Measurements from ENCODE around the gene UBR3. TPM values are rescaled to one million over a fixed set of nuclear protein-coding genes. Genes with fewer than 3 reads are reported as not detected.
"Not testable (repeated sequence)": the region's sequence is repeated elsewhere in the genome, so short reads cannot be mapped to it uniquely, and the experiment has no call there.

UBR3 gene
- total and polyA plus RNA-seq, 2 donors, result 19.7 to 172 TPM

- not testable (repeated sequence) for H3K27ac ChIP-seq (ENCODE audit: low read depth); DNase-seq (ENCODE audit: extremely low spot score); H3K4me3 ChIP-seq (ENCODE audit: low read depth, low read length); H3K36me3 ChIP-seq (ENCODE audit: insufficient read depth); H3K4me1 ChIP-seq (ENCODE audit: insufficient read depth)
- 94% methylated on average over 5 of the region's 5 CpGs for WGBS
Observed at GRCh38 chr2:169957219-169957618, 130.0 kb downstream of the UBR3 start.

- no peak overlapping the region for H3K4me3 ChIP-seq (ENCODE audit: low read depth, low read length)
- 81% methylated on average over 4 of the region's 4 CpGs for WGBS
- no peak overlapping the region for H3K27ac ChIP-seq (ENCODE audit: low read depth)
- no peaks in the 10 kb centered on the region for H3K4me1 ChIP-seq (ENCODE audit: insufficient read depth)
- DNase-seq (ENCODE audit: extremely low spot score), result no peak
- H3K36me3 ChIP-seq (ENCODE audit: insufficient read depth), result peaks cover 6% of the 10 kb centered on the region
Observed at GRCh38 chr2:169961911-169962310, 134.7 kb downstream of the UBR3 start.

- Histone ChIP-seq H3K36me3 (ENCODE audit: insufficient read depth) (peaks cover 5% of the 10 kb centered on the region), H3K4me3 (ENCODE audit: low read depth, low read length) (no peak overlapping the region), H3K27ac (ENCODE audit: low read depth) (no peak overlapping the region), H3K4me1 (ENCODE audit: insufficient read depth) (no peaks in the 10 kb centered on the region)
- DNase-seq (ENCODE audit: extremely low spot score), result no peak
Observed at GRCh38 chr2:169963786-169964185, 136.5 kb downstream of the UBR3 start.

GRCh38 chr2:169964740-169965139, 137.5 kb downstream of the UBR3 start:
- WGBS, result 36% methylated on average over 2 of the region's 2 CpGs
- peaks cover 3% of the 10 kb centered on the region for H3K36me3 ChIP-seq (ENCODE audit: insufficient read depth)
- no peak overlapping the region for H3K27ac ChIP-seq (ENCODE audit: low read depth)
- H3K4me3 ChIP-seq (ENCODE audit: low read depth, low read length), result no peak overlapping the region
- DNase-seq (ENCODE audit: extremely low spot score), result no peak
- no peaks in the 10 kb centered on the region for H3K4me1 ChIP-seq (ENCODE audit: insufficient read depth)

- H3K36me3 ChIP-seq (ENCODE audit: insufficient read depth), result peaks cover 2% of the 10 kb centered on the region
- WGBS, result 95% methylated on average over 2 of the region's 2 CpGs
- no peak overlapping the region for H3K27ac ChIP-seq (ENCODE audit: low read depth)
- H3K4me1 ChIP-seq (ENCODE audit: insufficient read depth), result no peaks in the 10 kb centered on the region
- DNase-seq (ENCODE audit: extremely low spot score), result no peak
- H3K4me3 ChIP-seq (ENCODE audit: low read depth, low read length), result no peak overlapping the region
Observed at GRCh38 chr2:169965495-169965894, 138.2 kb downstream of the UBR3 start.

- no peaks in the 10 kb centered on the region for H3K36me3 ChIP-seq (ENCODE audit: insufficient read depth)
Observed at GRCh38 chr2:169966454-169966853, 139.2 kb downstream of the UBR3 start.

GRCh38 chr2:169968743-169969142, 141.5 kb downstream of the UBR3 start:
- no peaks in the 10 kb centered on the region for H3K36me3 ChIP-seq (ENCODE audit: insufficient read depth)
- DNase-seq (ENCODE audit: extremely low spot score), result no peak
- H3K4me1 ChIP-seq (ENCODE audit: insufficient read depth), result no peaks in the 10 kb centered on the region
- H3K27ac ChIP-seq (ENCODE audit: low read depth), result no peak overlapping the region
- no peak overlapping the region for H3K4me3 ChIP-seq (ENCODE audit: low read depth, low read length)

More at GRCh38 chr2:169966454-169966853, 139.2 kb downstream of the UBR3 start:
- WGBS, result 61% methylated on average over 4 of the region's 4 CpGs
- Histone ChIP-seq H3K27ac (ENCODE audit: low read depth) (no peak overlapping the region), H3K4me1 (ENCODE audit: insufficient read depth) (no peaks in the 10 kb centered on the region), H3K4me3 (ENCODE audit: low read depth, low read length) (no peak overlapping the region)
- DNase-seq (ENCODE audit: extremely low spot score), result no peak

- H3K4me3 ChIP-seq (ENCODE audit: low read depth, low read length), result no peak overlapping the region
- 92% methylated on average over 3 of the region's 3 CpGs for WGBS
- DNase-seq (ENCODE audit: extremely low spot score), result no peak
- H3K27ac ChIP-seq (ENCODE audit: low read depth), result no peak overlapping the region
- no peaks in the 10 kb centered on the region for H3K4me1 ChIP-seq (ENCODE audit: insufficient read depth)
- H3K36me3 ChIP-seq (ENCODE audit: insufficient read depth), result peaks cover 2% of the 10 kb centered on the region
Observed at GRCh38 chr2:169975221-169975620, 148.0 kb downstream of the UBR3 start.

GRCh38 chr2:169976335-169976851, 149.1 kb downstream of the UBR3 start:
- H3K27ac ChIP-seq (ENCODE audit: low read depth), result no peak overlapping the region
- no peak for DNase-seq (ENCODE audit: extremely low spot score)
- no peaks in the 10 kb centered on the region for H3K4me1 ChIP-seq (ENCODE audit: insufficient read depth)
- H3K4me3 ChIP-seq (ENCODE audit: low read depth, low read length), result no peak overlapping the region
- H3K36me3 ChIP-seq (ENCODE audit: insufficient read depth), result peaks cover 2% of the 10 kb centered on the region

GRCh38 chr2:169977530-169977929, 150.3 kb downstream of the UBR3 start:
- no peaks in the 10 kb centered on the region for H3K4me1 ChIP-seq (ENCODE audit: insufficient read depth)
- no peak for DNase-seq (ENCODE audit: extremely low spot score)
- 98% methylated on average over 3 of the region's 3 CpGs for WGBS
- peaks cover 2% of the 10 kb centered on the region for H3K36me3 ChIP-seq (ENCODE audit: insufficient read depth)
- H3K4me3 ChIP-seq (ENCODE audit: low read depth, low read length), result no peak overlapping the region
- H3K27ac ChIP-seq (ENCODE audit: low read depth), result no peak overlapping the region

- Histone ChIP-seq H3K4me1 (ENCODE audit: insufficient read depth) (no peaks in the 10 kb centered on the region), H3K27ac (ENCODE audit: low read depth) (no peak overlapping the region), H3K4me3 (ENCODE audit: low read depth, low read length) (no peak overlapping the region), H3K36me3 (ENCODE audit: insufficient read depth) (peaks cover 2% of the 10 kb centered on the region)
- WGBS, result 94% methylated on average over 2 of the region's 2 CpGs
- DNase-seq (ENCODE audit: extremely low spot score), result no peak
Observed at GRCh38 chr2:169978402-169979017, 151.3 kb downstream of the UBR3 start.

GRCh38 chr2:169979025-169979424, 151.8 kb downstream of the UBR3 start:
- WGBS, result 97% methylated on average over 2 of the region's 2 CpGs
- no peak overlapping the region for H3K4me3 ChIP-seq (ENCODE audit: low read depth, low read length)
- H3K4me1 ChIP-seq (ENCODE audit: insufficient read depth), result no peaks in the 10 kb centered on the region
- peaks cover 2% of the 10 kb centered on the region for H3K36me3 ChIP-seq (ENCODE audit: insufficient read depth)
- no peak for DNase-seq (ENCODE audit: extremely low spot score)
- H3K27ac ChIP-seq (ENCODE audit: low read depth), result no peak overlapping the region

- Histone ChIP-seq H3K4me3 (ENCODE audit: low read depth, low read length) (no peak overlapping the region), H3K27ac (ENCODE audit: low read depth) (no peak overlapping the region), H3K36me3 (ENCODE audit: insufficient read depth) (peaks cover 2% of the 10 kb centered on the region), H3K4me1 (ENCODE audit: insufficient read depth) (no peaks in the 10 kb centered on the region)
- whole genome bisulfite sequencing, result 74% methylated on average over 4 of the region's 4 CpGs
- DNase-seq (ENCODE audit: extremely low spot score), result no peak
Observed at GRCh38 chr2:169980001-169980400, 152.7 kb downstream of the UBR3 start.

GRCh38 chr2:169980643-169981042, 153.4 kb downstream of the UBR3 start:
- Histone ChIP-seq H3K27ac (ENCODE audit: low read depth) (no peak overlapping the region), H3K4me1 (ENCODE audit: insufficient read depth) (no peaks in the 10 kb centered on the region), H3K4me3 (ENCODE audit: low read depth, low read length) (no peak overlapping the region), H3K36me3 (ENCODE audit: insufficient read depth) (no peaks in the 10 kb centered on the region)
- no peak for DNase-seq (ENCODE audit: extremely low spot score)
- 85% methylated on average over 2 of the region's 2 CpGs for WGBS

- Histone ChIP-seq H3K27ac (ENCODE audit: low read depth) (no peak overlapping the region), H3K4me1 (ENCODE audit: insufficient read depth) (no peaks in the 10 kb centered on the region), H3K4me3 (ENCODE audit: low read depth, low read length) (no peak overlapping the region), H3K36me3 (ENCODE audit: insufficient read depth) (no peaks in the 10 kb centered on the region)
- no peak for DNase-seq (ENCODE audit: extremely low spot score)
- WGBS, result 0% methylated on average over 1 of the region's 1 CpG
Observed at GRCh38 chr2:169982929-169983328, 155.7 kb downstream of the UBR3 start.
